HG02970 (cell line): ENCODE measurements around the gene MKI67.

ENCODE experiments used
- ATAC-seq: cut with Tn5 transposase; IDR thresholded peaks from one replicate; pipeline ENCODE4 v1.9.1; 2021; ENCODE audit warnings: mild to moderate bottlenecking, moderate library complexity, moderate number of reproducible peaks; ENCODE audit not compliant: unreplicated experiment, low FRiP score

Gene MKI67

GRCh38 chr10:128067691-128068397, 58.4 kb downstream of the MKI67 start:
- no peak for ATAC-seq

- ATAC-seq = no peak
Measured at GRCh38 chr10:128066870-128067382, 59.3 kb downstream of the MKI67 start.

- ATAC-seq = no peak
Measured at GRCh38 chr10:128065881-128066534, 60.2 kb downstream of the MKI67 start.

GRCh38 chr10:128064970-128065580, 61.1 kb downstream of the MKI67 start:
- peak; percentile 35 for ATAC-seq

- ATAC-seq = peak; percentile 52
Measured at GRCh38 chr10:128064108-128064969, 61.9 kb downstream of the MKI67 start.

GRCh38 chr10:128063736-128064107, 62.5 kb downstream of the MKI67 start:
- no peak for ATAC-seq

GRCh38 chr10:128062881-128063563, 63.2 kb downstream of the MKI67 start:
- peak; percentile 37 for ATAC-seq

GRCh38 chr10:128062331-128062880, 63.8 kb downstream of the MKI67 start:
- no peak for ATAC-seq

GRCh38 chr10:128061306-128062300, 64.6 kb downstream of the MKI67 start:
- no peak for ATAC-seq

- no peak for ATAC-seq
Measured at GRCh38 chr10:128060341-128061250, 65.6 kb downstream of the MKI67 start.

- no peak for ATAC-seq
Measured at GRCh38 chr10:128059982-128060293, 66.3 kb downstream of the MKI67 start.

GRCh38 chr10:128059266-128059981, 66.8 kb downstream of the MKI67 start:
- ATAC-seq = no peak

GRCh38 chr10:128058750-128059134, 67.5 kb downstream of the MKI67 start:
- ATAC-seq = no peak

GRCh38 chr10:128058106-128058749, 68.0 kb downstream of the MKI67 start:
- no peak for ATAC-seq

- ATAC-seq = no peak
Measured at GRCh38 chr10:128056303-128057050, 69.7 kb downstream of the MKI67 start.
